ENCODE measurements around the gene PSMD3. TPM values are rescaled to one million over a fixed set of nuclear protein-coding genes. Genes with fewer than 3 reads are reported as not detected.
"Not testable (repeated sequence)": the region's sequence is repeated elsewhere in the genome, so short reads cannot be mapped to it uniquely, and the experiment has no call there.

PSMD3 gene
- total RNA-seq = 100 to 1,000 TPM in 1 of 2 donors, 10 to 100 TPM in 1; 95.5 to 103 TPM

DNA sequence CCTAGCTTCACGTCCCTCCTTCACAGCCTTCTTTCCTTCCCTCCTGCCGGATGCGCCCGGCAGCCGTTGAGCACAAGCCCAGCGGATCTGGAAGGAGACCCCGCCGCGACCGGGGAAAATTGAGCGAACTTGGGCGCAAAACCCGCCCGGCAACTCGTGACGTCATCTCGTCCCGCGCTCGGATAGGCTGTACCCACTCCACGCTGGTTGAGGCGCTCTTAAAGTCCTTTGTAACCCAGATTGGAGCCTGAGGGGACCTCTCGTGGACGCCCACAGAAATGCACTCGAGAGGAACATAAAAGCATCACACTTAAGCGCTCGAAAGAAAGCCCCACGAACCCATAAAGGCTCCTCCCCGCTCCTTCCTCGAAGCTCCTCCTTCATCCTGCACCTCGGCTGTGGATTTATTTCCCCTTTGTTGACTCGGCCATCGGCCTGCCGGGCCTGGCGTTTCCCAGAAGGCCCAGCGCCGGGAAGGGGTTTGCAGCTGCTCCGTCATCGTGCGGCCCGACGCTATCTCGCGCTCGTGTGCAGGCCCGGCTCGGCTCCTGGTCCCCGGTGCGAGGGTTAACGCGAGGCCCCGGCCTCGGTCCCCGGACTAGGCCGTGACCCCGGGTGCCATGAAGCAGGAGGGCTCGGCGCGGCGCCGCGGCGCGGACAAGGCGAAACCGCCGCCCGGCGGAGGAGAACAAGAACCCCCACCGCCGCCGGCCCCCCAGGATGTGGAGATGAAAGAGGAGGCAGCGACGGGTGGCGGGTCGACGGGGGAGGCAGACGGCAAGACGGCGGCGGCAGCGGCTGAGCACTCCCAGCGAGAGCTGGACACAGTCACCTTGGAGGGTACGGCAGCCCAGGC, at the start of gene PSMD3:
TSS of gene PSMD3 (plus strand) at position 457 of the 856 bp plus-strand sequence. CDS start at position 621, 164 bp downstream.
- peaks cover 6% of the 10 kb centered on the region for H3K27me3 Mint-ChIP-seq (ENCODE audit: low read depth)
- ATAC-seq (replicated peaks in 1 of 2) (peak; percentile 97 to 98), DNase-seq (peak; percentile 96 to 97)
- H3K36me3 Mint-ChIP-seq (ENCODE audit: insufficient read depth in 2 of 2) = peaks cover 11 to 14% of the 10 kb centered on the region in 2 donors
- peak within 1 kb of the TSS; percentile 94 to 99 for H3K4me3 Mint-ChIP-seq
- H3K4me1 Mint-ChIP-seq (ENCODE audit: low read depth) = peaks cover 40% of the 10 kb centered on the region
- H3K9me3 Mint-ChIP-seq = no peaks in the 10 kb centered on the region
- peak within 1 kb of the TSS; percentile 92 for H3K27ac Mint-ChIP-seq

DNA sequence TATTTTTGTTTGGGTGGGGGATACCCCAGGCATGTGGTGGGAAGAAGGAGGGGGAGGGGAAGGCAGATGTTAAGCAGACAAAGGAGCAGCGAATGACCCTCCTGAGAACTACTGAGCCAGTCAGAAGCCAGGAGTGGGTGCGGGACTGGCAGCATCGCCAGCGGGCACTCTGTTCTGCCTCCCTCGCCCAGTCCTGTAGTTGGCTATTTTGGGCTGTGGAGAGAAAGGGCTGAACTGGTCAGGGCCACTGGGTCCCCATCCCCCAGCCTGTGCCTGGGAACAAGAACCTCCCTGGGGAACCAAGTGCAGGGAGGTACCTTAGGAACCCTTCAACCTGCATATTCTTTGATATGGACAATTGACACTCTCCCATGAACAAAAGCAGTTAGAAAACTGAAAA, 46.7 kb upstream of the PSMD3 start:
- no peak for ATAC-seq (replicated peaks in 1 of 2)
- Mint-ChIP-seq H3K4me3 (no peak overlapping the region), H3K36me3 (ENCODE audit: insufficient read depth in 2 of 2) (no peaks in the 10 kb centered on the region), H3K27ac (no peak overlapping the region), H3K27me3 (ENCODE audit: low read depth) (no peaks in the 10 kb centered on the region), H3K4me1 (ENCODE audit: low read depth) (peaks cover under 1% of the 10 kb centered on the region), H3K9me3 (no peaks in the 10 kb centered on the region)
- no peak for DNase-seq

DNA sequence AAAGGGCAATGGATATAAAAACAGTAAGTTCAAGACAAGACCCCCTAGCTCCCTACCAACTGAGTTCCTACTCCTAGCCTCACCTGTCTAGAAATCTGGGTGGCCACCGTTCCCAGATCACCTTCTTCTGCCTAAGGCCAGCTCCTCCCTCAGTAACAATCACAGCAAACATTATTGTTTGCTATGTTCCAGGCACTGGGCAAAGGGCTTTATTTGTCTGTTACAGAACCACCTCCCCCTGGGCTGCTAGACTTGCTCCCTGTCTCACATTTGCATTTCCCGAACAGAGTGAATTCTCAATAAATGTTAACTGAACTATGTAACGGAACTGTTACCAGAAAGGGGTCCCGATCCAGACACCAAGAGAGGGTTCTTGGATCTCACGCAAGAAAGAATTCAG, 46.3 kb upstream of the PSMD3 start:
- H3K4me3 Mint-ChIP-seq = no peak overlapping the region
- no peaks in the 10 kb centered on the region for H3K9me3 Mint-ChIP-seq
- no peaks in the 10 kb centered on the region for H3K36me3 Mint-ChIP-seq (ENCODE audit: insufficient read depth in 2 of 2)
- no peaks in the 10 kb centered on the region for H3K27me3 Mint-ChIP-seq (ENCODE audit: low read depth)
- ATAC-seq (replicated peaks in 1 of 2) (no peak), DNase-seq (no peak)
- H3K4me1 Mint-ChIP-seq (ENCODE audit: low read depth) = peaks cover 4% of the 10 kb centered on the region
- H3K27ac Mint-ChIP-seq = no peak overlapping the region

DNA sequence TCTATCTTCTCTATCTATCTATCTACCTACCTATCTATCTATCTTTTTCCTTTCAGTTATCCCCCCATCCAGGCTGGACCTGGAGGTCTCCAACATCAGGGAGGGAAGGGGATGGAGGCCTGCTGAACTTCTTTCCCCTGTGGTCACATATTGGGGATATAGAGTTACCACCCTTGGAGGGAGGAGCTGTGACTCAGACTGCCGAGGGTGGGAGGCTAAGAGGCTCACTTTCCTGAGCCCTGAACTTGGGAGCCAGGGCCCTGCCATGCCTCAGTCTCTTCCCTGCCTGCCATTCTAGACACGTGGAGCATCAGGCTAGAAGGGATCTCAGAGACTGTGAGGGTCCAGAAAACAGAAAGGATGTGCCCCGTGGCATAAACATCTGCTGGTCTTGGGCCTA, 44.7 kb upstream of the PSMD3 start:
- DNase-seq = no peak
- Mint-ChIP-seq H3K27ac (no peak overlapping the region), H3K27me3 (ENCODE audit: low read depth) (no peaks in the 10 kb centered on the region), H3K9me3 (no peaks in the 10 kb centered on the region), H3K36me3 (ENCODE audit: insufficient read depth in 2 of 2) (no peaks in the 10 kb centered on the region), H3K4me1 (ENCODE audit: low read depth) (peaks cover 18% of the 10 kb centered on the region), H3K4me3 (no peak overlapping the region)
- ATAC-seq (replicated peaks in 1 of 2) = no peak

DNA sequence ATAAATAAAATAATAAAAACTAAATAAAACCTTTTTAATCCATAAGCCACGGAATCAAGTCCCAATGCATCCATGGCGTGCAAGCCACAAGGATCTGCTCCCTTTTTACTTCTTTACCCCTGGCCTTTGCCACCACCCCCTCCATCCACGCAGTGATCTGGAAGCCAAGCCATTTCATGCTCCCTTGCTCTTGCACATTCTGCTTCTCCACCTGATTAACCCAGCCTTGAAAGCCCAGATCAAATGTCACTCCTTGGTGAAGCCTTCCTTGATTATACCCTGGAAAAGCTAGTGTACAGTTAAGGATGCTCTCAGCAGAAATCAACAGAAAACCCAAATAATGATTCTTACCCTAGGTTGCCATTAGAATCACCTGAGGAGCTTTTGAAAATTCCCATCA, 43.2 kb upstream of the PSMD3 start:
- no peak overlapping the region for H3K27ac Mint-ChIP-seq
- no peaks in the 10 kb centered on the region for H3K36me3 Mint-ChIP-seq (ENCODE audit: insufficient read depth in 2 of 2)
- H3K4me1 Mint-ChIP-seq (ENCODE audit: low read depth) = peaks cover 27% of the 10 kb centered on the region
- ATAC-seq (replicated peaks in 1 of 2) (no peak), DNase-seq (no peak)
- H3K27me3 Mint-ChIP-seq (ENCODE audit: low read depth) = no peaks in the 10 kb centered on the region
- no peak overlapping the region for H3K4me3 Mint-ChIP-seq
- no peaks in the 10 kb centered on the region for H3K9me3 Mint-ChIP-seq

DNA sequence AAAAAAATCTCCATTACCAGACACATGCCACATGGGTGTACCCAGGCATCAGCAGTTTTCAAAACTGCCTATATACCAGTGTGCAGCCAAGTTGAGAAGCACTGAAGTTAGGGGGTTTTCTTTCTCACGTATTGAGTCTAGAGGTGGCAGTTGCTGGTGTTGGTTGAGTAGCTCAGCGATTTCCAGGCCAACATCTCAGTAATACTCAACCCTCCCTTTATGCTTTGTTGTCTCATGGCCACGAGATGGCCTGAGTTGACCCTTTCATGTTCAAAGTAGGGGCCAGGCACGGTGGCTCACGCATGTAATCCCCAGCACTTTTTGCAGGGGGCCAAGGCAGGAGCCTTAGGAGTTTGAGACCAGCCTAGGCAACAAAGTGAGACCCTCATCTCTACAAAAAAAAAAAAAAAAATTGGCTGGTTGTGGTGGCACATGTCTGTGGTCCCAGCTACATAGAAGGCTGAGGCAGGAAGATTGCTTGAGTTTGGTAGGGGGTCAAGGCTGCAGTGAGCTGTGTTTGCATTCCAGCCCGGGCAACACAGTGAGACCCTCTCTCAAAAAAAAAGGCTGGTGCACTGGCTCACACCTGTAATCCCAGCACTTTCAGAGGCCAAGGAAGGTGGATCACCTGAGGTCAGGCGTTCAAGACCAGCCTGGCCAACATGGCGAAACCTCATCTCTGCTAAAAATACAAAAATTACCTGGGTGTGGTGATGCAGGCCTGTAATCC, 42.3 kb upstream of the PSMD3 start:
- H3K4me3 Mint-ChIP-seq = no peak overlapping the region
- H3K27me3 Mint-ChIP-seq (ENCODE audit: low read depth) = no peaks in the 10 kb centered on the region
- H3K27ac Mint-ChIP-seq = no peak overlapping the region
- H3K36me3 Mint-ChIP-seq (ENCODE audit: insufficient read depth in 2 of 2) = no peaks in the 10 kb centered on the region
- H3K9me3 Mint-ChIP-seq = no peaks in the 10 kb centered on the region
- H3K4me1 Mint-ChIP-seq (ENCODE audit: low read depth) = peaks cover 27% of the 10 kb centered on the region
- no peak for DNase-seq
- ATAC-seq (replicated peaks in 1 of 2) = no peak

DNA sequence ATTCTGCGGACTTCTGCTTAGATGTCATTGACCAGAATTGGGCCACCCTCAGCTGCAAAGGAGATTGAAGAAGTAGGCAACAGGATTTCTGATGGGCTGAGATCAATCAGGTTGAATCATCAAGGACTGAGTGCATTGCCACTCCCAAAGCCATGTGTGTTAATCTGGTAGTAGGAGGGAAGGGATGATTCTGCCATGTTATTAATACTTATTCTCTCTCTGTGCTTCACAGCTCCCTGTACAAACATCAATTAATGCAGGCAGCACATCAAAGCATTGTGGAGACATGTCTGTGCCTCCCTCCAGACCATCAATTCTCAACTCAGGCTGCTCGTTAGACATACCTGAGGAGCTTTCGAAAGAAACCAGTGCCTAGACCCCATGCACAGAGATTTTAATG, 41.5 kb upstream of the PSMD3 start:
- Mint-ChIP-seq H3K4me1 (ENCODE audit: low read depth) (peaks cover 27% of the 10 kb centered on the region), H3K27ac (no peak overlapping the region), H3K4me3 (peak overlapping the region in 1 of 2 donors; percentile 19), H3K36me3 (ENCODE audit: insufficient read depth in 2 of 2) (no peaks in the 10 kb centered on the region), H3K9me3 (no peaks in the 10 kb centered on the region), H3K27me3 (ENCODE audit: low read depth) (no peaks in the 10 kb centered on the region)
- DNase-seq (no peak), ATAC-seq (replicated peaks in 1 of 2) (no peak)

DNA sequence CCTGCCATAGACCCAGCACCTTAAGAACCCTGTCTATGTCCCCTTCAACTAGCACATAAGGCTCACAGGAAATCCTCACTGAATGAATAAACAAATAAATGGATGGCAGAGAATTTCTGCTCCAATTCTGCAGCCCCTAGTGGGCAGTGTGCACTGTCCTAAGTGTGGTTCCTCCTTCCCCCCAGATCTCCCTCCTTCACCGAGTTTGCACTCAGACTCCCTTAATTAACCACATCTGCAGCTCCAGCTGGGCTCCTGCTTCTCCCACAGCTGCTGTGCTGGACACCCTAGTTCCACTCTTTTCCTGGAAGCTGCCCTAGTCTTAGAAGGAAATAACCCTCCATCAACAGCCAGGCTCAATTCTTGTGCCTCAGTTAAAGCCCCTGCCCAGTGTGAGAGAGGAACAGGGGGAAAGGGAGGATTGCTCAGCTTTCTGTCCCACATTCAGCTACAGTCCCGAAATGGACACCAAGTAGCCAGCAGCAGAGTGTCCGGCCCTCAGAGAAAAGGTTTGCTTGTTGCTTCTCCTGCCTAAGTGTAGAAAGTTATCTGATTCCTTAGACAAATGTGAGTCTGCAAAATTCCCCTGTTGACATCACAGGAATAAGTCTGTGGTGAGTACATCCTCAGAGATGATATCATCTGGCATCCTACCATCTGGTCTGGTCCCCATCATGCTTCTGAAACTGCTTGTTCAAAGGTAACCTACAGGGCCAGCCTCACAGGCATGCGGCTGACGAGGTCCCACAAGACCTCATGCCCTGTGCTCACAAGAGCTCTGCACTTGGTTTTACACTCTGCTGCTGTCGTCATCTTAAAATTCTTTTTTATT, 40.8 kb upstream of the PSMD3 start:
- peak overlapping the region; percentile 64 to 76 for H3K4me3 Mint-ChIP-seq
- ATAC-seq (replicated peaks in 1 of 2) = peak; percentile 99
- H3K27ac Mint-ChIP-seq = peak overlapping the region; percentile 5
- DNase-seq = peak; percentile 71 to 75
- no peaks in the 10 kb centered on the region for H3K36me3 Mint-ChIP-seq (ENCODE audit: insufficient read depth in 2 of 2)
- peaks cover 27% of the 10 kb centered on the region for H3K4me1 Mint-ChIP-seq (ENCODE audit: low read depth)
- H3K9me3 Mint-ChIP-seq = no peaks in the 10 kb centered on the region
- no peaks in the 10 kb centered on the region for H3K27me3 Mint-ChIP-seq (ENCODE audit: low read depth)

DNA sequence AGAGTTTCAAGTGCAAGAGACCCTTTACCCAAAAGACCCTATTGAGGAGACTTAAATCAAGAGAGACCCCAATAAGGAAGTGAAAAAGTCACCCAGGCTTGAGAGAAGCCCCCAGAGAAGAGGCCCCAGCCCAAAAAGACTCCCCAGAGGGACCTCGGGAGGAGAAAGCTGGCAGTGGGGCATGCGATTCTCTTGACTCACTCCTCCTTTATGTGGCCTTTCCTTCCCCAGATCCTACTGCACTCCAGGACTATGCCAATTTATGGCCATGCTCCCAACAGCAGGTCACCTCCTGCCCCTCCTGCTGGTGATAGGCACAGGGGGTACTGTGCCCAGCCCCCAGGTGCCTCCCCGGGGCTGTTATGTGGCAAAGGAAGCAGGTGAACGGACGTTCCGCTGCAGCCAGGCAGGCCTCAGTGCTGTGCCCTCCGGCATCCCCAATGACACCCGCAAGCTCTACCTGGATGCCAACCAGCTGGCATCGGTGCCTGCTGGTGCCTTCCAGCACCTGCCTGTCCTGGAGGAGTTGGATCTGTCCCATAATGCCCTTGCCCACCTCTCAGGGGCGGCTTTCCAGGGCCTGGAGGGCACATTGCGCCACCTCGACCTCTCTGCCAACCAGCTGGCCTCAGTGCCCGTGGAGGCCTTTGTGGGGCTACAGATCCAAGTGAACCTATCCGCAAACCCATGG, 36.8 kb upstream of the PSMD3 start:
- DNase-seq = no peak
- H3K4me1 Mint-ChIP-seq (ENCODE audit: low read depth) = peaks cover 31% of the 10 kb centered on the region
- H3K36me3 Mint-ChIP-seq (ENCODE audit: insufficient read depth in 2 of 2) = no peaks in the 10 kb centered on the region
- no peaks in the 10 kb centered on the region for H3K27me3 Mint-ChIP-seq (ENCODE audit: low read depth)
- H3K4me3 Mint-ChIP-seq = no peak overlapping the region
- ATAC-seq (replicated peaks in 1 of 2) = no peak
- H3K9me3 Mint-ChIP-seq = no peaks in the 10 kb centered on the region
- no peak overlapping the region for H3K27ac Mint-ChIP-seq

DNA sequence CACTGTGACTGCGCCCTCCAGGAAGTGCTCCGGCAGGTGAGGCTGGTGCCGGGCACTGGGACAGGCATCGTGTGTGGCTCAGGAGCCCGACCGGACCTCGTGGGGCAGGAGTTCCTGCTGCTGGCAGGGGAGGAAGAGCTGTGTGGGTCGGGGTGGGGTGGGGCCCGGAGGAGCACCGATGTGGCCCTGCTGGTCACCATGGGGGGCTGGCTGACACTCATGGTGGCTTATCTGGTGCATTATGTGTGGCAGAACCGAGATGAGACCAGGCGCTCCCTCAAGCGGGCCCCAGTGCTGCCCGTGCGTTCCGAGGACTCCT, 36.3 kb upstream of the PSMD3 start:
- ATAC-seq (replicated peaks in 1 of 2) (no peak), DNase-seq (no peak)
- no peak overlapping the region for H3K27ac Mint-ChIP-seq
- H3K27me3 Mint-ChIP-seq (ENCODE audit: low read depth) = no peaks in the 10 kb centered on the region
- no peak overlapping the region for H3K4me3 Mint-ChIP-seq
- H3K9me3 Mint-ChIP-seq = no peaks in the 10 kb centered on the region
- H3K4me1 Mint-ChIP-seq (ENCODE audit: low read depth) = peaks cover 32% of the 10 kb centered on the region
- no peaks in the 10 kb centered on the region for H3K36me3 Mint-ChIP-seq (ENCODE audit: insufficient read depth in 2 of 2)

DNA sequence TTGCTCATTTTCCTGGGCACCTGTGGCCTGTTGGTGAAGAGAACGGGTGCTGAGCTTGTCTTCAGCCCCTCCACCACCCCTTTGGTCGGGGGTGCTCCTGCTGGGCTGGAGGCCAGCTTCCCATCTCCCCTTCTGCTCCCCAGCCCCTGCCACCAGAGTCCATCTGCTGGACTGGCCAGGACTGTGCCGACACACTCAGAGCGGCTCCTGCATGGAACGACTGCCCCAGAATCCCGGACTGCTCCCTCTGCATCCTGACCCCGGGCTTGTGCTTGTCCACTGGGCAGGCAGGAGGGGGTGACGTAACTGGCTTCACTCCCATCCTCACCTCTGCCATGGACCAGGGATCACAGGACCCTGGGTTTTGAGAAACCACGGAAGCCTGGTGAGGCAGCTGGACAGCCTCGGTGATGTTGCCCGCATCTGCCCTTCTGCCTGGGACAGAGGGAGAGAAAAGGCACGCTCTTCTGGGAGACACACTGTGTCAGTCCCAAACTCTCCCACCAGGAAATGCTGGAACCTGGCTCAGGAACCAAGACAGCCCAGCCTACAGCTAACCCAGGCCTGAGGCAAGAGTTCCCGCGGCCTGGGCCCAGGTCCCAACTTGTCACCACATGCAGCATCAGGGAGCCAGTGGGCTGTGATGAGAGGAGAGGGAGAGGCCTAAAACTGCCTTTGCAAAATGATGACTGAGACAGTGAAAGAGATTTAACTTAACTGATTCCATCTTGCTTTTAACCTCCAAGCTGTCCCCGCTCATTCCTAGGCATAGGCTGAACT, 33.9 kb upstream of the PSMD3 start:
- Mint-ChIP-seq H3K36me3 (ENCODE audit: insufficient read depth in 2 of 2) (no peaks in the 10 kb centered on the region), H3K27ac (no peak overlapping the region), H3K9me3 (no peaks in the 10 kb centered on the region), H3K27me3 (ENCODE audit: low read depth) (peaks cover 1% of the 10 kb centered on the region), H3K4me3 (no peak overlapping the region), H3K4me1 (ENCODE audit: low read depth) (peaks cover 16% of the 10 kb centered on the region)
- no peak for ATAC-seq (replicated peaks in 1 of 2)
- no peak for DNase-seq

DNA sequence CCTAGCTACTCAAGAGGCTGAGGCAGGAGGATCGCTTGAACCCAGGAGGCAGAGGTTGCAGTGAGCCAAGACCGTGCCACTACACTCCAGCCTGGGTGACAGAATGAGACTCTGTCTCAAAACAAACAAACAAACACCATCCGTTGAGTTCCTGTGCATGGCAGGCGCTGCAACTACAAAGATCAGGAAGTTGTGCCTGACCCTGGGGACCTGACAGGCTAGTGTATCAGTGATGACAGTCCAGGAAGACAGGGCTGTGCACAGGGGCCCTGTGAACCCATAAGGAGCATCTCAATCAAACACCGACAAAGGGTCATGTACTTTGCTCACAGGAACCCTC, 32.1 kb upstream of the PSMD3 start:
- H3K27me3 Mint-ChIP-seq (ENCODE audit: low read depth); DNase-seq; ATAC-seq (replicated peaks in 1 of 2); H3K9me3 Mint-ChIP-seq; H3K36me3 Mint-ChIP-seq (ENCODE audit: insufficient read depth in 2 of 2); H3K4me3 Mint-ChIP-seq: not testable (repeated sequence)
- Mint-ChIP-seq H3K4me1 (ENCODE audit: low read depth) (peaks cover 26% of the 10 kb centered on the region), H3K27ac (peak overlapping the region; percentile 35)
